GM19238 (cell line): ENCODE measurements around the gene KRI1.
A peak's percentile ranks its signal among the peaks of the same experiment; 100 is the strongest.

Experiments
- DNase-seq: peaks from one replicate; pipeline ENCODE4 v3.0.0; 2011; ENCODE audit warnings: low spot score; ENCODE audit not compliant: insufficient read length

KRI1 gene

GRCh38 chr19:10518444-10519361 is 47.1 kb downstream of the KRI1 start:
- DNase-seq = no peak

GRCh38 chr19:10517760-10518443 is 47.9 kb downstream of the KRI1 start:
- DNase-seq = no peak

- DNase-seq = no peak
These were observed 48.5 kb downstream of the KRI1 start, which contains the start of gene S1PR5 for GRCh38 chr19:10517361-10517759. TSS of gene S1PR5 (minus strand) at chr19:10517447. CDS start at chr19:10515011, 2,436 bp downstream.

DNA sequence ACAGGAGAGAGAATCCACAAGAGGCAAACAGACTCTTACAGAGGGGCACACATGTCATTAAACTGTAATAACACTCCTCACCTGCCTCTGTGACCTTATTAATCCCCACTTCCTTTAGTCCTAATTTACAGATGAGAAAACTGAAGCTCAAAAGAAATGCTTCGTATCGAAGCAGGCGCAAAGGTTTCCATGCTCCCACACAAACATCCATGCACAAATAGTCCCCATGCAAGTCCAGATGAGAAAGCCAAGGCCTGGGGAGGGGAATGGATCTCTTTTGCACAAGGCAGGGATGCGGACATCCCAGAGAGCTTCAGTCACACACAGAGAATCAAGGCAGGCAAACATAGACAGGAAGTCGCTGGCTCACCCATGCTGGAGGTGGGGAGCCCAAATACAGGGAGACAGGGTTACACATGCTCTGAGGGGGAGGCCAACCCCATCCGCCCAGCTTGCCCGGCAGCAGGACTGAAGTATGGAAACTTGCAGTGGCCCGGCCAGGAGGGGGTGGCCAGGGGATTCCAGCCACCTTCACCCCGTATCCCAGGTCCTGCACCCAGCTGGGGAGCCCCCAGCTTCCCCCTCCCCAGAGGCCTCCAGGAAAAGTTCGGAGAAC is 49.0 kb downstream of the KRI1 start:
- no peak for DNase-seq

DNA sequence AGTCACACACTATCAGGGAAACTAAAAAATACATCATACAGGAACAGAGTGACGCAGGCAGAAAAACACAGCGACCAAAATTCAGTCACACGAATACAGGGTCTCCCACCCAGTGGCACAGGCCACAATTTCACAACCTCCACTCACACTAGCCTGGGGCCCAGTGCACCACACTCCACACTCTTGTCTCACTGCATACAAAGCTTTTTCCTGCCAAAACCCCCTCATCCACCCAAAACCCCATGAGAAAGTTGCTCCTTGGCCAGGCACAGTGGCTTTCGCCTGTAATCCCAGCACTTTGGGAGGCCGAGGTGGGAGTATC is 49.8 kb downstream of the KRI1 start:
- DNase-seq = no peak

GRCh38 chr19:10514211-10515145 is 51.3 kb downstream of the KRI1 start:
- DNase-seq = no peak

GRCh38 chr19:10513223-10513622 is 52.6 kb downstream of the KRI1 start:
- no peak for DNase-seq

- peak; percentile 67 for DNase-seq
These were observed 55.5 kb downstream of the KRI1 start for GRCh38 chr19:10510301-10510802.

GRCh38 chr19:10508707-10509106 is 57.1 kb downstream of the KRI1 start:
- no peak for DNase-seq

- no peak for DNase-seq
These were observed 57.8 kb downstream of the KRI1 start for GRCh38 chr19:10508036-10508435.

- no peak for DNase-seq
These were observed 60.1 kb downstream of the KRI1 start for GRCh38 chr19:10505583-10506229.
